ENCODE results near the gene LMAN2.
"Not testable (repeated sequence)": the region's sequence is repeated elsewhere in the genome, so short reads cannot be mapped to it uniquely, and the experiment has no call there.

The LMAN2 gene

DNA sequence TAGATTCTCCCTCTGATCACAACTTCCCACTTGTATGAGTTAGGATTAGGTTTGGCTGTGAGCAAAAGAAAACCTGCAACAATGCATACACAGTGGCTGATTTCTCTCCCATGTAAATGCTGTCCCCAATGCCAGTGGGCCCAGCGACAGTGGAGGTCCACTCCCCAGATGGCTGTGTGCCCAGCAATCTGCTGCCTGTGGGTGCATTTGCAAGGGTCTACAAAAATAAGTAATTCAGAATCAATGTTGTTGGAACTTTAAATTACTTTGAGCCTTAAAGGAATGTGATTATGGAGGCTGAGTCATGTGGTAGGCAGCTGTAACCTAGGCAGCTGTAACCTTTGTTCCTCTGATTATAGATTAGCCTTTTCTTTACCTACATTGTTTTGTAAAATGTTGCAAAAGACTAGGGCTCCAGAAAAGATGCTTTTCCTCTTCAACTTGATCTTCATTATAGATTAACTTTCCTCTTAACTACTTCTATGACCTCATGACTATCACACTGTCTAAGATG lies 25.5 kb downstream of the LMAN2 start:
- DNase-seq, result no peak

DNA sequence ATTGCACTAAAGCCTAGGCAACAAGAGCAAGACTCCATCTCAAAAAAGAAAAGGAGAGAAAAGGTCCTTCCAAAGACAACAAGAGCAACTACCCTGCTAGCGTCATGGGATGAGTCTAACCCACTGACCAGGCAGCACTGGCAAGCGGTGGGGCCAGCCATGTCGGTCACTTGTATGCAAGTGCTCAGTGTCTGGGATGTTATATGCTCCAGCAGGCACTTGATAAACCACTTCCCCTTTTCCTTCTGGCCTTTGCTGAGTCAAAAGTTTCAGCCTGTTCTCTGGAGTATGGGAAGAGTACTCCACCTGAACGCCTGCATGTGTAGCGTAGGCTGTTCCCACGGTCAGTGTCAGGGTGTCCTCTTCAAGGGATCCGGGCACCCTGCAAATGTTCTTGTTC lies 30.6 kb downstream of the LMAN2 start:
- DNase-seq, result no peak

DNA sequence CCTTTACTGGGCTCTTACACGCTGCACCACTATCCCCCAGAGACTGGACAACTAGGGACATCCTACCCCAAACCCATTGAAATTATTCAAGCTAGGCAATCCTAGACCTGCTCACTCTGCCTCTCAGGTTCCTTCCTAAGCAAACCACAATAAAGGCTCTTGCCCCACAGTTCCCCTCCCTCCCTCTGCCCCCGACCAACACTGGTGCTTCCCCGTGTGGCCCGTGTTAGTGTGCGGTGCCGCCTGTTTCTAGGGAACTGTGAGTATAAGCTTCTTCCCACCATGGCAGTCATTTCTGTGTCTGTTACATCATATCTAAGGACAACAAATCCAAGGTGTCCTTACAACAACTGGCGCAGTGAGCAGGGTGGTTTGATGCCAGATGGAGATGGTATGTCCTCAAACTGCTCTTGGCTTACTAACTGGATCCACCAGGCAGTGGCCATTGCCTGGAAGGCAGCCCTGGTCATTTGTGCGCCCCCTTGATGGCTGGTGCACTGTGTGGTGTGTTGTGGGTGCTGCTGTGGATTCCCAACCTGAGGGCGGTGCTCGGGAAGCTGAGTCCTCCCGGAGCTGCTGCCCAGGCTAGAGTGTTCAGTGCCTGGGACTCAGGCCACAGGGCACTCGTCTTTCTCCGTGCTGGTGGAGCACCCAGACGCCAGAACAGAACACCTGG lies 31.4 kb downstream of the LMAN2 start:
- DNase-seq, result no peak

DNA sequence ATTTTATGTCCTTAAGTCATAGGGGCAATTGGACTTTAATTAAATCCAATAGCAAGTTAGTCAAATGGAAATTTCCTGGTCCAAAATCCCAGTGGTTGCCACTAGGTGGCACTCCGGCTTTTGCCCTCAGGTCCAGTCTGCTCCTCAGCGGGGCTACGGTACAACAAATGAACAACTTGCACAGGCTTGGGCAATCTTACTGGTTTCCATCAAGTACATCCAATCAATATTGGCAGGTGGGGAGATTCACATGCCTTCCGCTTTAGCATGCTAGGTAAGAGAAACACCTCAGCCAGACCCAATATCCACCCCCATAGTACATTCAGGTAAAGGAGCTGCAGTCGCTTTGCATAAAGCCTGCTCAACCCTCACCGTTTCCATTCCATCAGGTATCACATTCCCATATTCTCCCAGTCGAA lies 33.5 kb downstream of the LMAN2 start:
- DNase-seq, result peak; percentile 43 to 65 (median 50)

DNA sequence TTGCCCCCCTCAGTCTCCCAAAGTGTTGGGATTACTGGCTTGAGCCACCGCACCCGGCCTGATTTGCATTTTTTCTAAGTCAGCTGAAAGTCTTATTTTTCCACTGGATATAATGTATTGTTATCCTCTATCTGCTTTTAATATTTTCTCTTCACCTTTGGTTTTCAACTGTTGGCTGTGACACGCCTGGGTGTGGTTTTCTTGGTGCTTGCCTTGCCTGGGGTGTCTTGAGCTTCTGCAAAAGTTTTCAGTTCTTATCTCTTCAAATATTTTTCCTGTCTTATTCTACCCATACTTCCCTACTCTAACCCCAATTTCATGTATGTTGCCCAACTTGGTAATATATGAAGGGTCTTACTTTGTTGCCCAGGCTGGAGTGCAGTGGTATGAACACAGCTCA lies 35.5 kb downstream of the LMAN2 start:
- no peak for DNase-seq

DNA sequence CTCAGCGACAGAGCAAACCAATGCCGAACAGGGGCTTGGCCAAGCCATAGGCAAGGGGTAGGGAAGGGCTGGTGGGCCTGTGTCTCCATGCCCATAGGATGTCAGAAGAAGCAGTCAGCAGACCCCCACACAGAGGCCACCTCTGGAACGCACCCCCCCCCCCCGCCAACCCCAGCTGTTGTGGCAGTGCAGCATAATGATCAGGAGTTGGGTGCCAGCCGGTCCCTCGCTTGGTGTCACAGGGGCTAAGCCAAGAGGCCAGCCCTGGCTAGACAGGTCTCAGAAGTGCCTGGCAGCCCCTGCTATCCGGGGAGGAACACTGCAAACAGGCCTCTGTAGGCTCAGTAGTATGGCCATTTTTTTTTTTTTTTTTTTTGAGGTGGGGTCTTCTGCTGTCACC lies 36.1 kb downstream of the LMAN2 start:
- no peak for DNase-seq

DNA sequence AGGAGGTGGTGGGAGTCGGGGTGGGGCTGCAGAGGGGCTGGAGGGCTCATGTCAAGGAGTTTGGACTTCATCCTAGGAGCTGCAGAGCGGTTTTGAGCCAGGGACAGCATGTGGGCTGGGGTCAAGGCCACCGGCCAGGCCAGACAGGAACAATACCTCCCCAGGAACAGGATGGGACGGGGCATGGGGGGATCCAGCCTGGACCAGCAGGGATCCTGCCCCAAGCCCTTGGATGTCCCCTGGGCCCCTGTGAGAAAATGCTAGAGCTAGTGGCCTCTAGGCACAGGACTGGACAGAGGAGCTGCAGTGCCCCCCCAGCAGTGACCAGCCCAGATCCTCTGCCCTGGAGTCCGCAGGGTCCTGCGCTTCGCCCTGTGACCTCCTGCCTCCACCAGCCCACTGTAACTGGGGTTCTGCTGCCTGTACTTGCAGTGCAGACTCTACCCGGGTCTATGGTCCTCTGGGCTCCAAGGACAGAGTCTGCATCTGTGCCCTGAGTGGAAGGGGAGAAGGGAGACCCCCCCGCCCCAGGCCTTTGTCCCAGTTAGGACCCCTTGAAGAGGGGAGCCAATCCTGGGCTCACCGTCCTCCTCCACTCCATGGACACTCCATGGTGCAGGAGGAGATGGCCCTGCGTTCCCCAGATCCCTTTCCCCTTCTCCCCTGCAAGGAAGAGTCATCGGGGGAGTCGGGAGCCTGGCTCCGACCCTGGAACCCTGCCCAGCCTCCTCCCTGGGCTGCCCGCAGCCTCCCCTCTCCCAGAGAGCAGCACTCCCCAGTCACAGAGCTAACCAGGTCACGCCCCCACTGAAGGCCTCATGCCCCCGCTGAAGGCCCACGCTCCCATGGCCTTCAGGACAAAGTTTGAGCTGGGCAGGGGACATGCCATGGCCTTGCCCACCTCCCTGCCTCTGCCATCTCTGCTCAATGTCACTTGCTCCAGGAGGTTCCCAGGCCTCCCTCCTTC lies 36.8 kb downstream of the LMAN2 start:
- no peak for DNase-seq

DNA sequence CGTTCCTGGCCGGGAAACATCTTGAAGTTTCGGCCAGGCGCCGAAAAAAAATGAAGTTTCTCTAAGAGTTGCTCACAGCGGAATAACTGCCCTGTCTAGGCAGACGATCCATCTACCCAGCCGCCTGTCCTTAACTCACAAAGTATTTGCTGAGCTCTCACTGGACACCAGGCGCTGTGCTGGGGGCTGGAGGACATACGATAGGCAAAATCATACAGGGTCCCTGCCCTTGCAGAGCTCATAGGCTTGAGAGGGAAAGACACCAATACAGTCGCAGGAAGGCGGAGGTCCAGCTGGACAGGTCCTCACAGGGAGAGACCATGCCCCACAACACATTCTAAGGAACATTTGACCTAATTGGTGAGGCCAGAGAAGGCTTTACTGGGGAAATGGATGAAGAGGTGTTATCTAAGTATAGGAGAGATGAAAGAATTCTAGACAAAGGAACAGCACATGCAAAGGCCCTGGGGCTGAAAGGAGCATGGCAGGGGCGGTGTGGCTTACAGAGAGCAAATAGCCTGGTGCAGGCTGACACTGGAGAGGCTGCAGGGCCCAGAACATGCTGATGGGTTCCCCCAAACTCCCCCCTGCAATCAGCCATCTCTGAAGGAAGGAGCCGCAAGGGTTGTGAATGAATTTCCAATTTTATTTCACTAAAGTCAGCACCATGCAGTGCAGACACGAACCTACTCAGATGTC lies 37.8 kb downstream of the LMAN2 start:
- no peak for DNase-seq

DNA sequence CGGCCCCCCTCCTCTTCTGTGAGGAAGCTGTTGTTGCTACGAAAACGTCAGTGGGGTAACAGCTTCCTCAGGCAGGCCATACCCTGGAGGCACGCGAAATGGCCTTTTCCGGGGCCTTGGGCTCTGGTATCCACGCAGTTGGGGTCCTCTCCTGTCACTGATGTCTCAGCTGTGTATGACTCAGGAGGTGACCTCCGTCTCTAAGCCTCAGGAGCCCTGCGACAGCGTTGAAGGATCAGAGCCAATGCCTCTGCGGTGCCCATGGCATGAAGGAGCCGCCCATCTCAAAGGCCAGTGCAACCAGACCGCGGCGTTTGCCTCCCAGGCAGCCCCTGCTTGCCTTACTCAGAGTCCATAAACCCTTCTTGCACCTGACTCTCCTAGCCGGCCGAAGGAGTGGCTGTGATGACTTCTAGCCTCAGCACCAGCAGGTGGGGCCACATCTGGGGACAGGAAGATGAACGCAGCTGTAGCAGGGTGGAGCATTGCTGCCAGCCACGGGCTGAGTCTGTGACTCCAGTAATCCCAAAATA lies 38.8 kb downstream of the LMAN2 start:
- no peak for DNase-seq

DNA sequence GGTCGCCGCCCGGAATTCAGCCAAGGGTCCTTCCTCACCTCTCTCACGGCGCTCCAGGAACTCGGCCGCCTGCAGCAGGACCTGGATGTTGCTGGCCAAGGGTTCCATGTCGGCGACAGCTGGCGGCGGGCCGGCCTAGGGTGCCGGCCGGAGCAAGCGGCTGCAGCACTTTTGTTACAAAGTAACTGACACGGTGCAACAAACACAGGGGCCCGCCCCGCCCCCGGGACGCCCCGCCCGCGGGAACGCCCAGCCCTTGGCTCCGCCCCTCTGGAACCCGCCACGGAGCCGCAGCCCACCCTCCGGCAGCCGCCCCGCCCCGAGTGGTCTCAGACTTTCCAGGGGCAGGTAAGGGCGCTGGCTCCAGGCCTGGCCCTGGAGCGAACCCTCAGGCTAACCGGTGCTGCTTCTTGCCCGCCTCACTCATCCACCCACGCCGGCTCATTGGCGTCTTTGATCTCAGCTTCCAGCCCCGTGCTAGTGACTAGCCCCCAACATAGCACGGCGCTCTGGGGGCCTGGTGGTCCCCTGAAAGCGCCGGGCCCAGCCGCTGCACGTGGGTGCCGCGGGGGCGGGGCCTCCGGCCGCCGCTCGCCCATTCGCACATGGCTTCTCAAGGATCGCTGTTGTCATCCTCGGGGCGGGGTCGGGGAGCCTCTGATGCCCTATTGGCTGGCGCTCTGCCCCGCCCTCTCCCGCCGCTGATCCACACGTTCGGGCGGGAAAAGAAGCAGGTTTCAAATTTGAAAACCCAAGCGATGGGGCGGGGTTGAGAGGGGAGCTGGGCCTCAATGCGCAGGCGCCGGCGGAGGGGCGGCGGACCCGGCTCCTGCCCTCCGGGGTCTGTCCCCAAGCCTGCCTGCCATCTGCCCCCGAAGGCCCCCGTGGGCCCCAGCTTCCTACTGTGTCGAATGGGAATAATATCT lies 39.5 kb downstream of the LMAN2 start, which contains the start of gene MXD3:
Gene MXD3 (minus strand): TSS at position 176 of the 926 bp plus-strand sequence. CDS start 68 bp downstream, at position 108.
- peak; percentile 88 to 92 (median 90) for DNase-seq

DNA sequence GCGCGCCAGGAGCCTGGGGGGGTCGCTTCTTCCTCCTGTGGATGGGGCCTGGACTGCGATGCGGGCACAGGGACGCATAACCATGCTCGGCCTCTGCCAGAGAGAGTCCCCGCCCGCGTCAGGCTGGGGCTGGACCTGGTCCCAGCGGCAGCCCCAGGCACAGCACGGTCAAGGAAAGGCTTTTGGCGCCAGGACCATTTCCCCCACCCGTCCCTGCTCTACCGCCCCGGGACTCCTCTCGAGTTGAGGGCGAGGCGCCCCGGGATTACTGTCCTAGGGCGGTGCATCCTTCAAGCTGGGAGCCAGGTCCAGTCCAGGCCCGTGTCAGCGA lies 40.1 kb downstream of the LMAN2 start:
- no peak for DNase-seq

DNA sequence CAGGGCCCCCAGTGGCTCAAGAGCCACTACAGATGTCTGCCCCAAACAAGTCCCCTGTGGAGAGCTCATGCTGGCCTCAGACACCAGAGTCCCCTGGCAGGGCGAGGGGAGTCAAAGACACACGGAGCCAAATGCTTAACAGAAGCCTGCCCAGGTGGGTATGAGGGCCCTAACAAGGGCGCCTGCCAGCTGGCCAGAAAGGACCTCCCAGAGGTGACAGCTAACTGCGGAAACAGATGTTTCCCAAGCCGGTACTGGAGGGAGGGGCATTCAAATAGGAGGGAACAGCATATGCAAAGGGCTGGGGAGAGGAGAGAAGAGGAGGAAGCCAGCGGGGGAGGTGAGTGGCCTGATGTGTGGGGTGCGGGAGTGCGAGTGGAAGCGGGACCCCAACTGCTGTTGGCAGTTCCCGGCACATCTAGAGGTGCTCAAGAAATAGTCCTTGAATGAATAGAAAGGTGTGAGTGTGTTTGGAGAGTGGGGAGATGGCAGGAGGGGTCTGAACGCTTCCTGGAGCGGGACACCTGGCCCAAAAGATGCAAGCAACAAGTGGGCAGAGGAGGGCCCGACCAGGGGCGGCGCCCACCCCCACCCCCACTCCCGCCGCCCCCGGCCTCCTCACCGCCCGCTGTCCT lies 40.6 kb downstream of the LMAN2 start:
- no peak for DNase-seq

DNA sequence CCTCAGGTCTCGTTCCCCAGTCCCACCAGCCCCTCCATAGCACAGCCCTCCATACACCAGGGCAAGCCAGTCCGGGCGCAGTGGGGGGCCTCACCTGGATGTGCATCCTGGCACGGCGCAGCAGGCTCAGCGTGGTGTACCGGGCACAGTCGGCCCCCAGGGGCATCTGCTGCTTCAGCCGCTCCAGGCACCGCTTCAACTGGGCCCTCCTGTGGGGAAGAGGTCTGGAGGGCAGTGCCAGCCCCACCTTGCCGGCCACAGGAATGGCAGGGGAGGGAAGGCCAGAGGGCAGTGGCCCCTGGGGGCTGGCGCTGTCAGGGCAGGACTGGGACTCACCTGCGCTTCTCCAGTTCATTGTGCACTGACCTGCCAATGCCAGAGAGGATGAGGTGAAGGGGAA lies 41.1 kb downstream of the LMAN2 start:
- DNase-seq, result no peak

DNA sequence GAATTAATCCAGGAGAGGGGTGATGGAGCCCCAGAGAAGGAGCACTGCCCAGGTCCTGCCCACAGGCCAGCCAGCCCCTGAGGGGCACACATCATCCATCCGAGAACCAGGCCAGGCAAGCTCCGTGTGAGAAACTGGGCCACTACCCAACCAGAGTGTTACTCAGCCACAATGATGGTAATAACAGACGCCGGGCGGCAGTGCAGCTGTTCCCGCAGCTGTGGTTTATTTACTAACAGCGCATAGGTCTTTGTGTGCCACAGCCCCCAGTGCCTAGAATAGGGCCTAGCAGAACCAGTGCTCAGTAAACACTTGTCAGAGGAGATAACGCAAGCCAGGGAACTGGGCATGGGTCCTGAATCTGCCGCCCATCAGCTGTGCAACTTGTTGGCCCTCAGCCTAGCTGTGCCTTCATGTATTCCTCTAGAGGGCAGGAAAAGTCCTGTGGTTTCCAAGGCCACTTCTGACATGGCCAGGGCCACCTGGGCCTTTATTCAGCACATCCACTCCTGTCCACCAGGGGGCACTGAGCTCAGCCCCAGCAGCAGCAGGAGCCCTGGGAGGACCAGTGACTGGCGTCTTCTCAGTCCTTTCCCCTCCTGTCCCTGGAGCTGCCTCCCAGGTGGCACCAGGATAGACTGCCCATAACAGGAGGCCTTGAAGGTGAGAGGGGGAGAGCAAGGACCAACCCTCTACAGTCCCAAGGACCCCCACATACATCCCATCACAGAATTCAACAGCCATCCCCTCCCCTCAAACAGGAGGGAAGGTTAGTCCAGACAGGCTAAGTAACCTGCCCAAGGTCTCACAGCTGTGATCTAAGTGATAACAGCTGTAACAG lies 41.9 kb downstream of the LMAN2 start:
- peak in 3 of 4 experiments; percentile 31 to 44 (median 40) for DNase-seq

DNA sequence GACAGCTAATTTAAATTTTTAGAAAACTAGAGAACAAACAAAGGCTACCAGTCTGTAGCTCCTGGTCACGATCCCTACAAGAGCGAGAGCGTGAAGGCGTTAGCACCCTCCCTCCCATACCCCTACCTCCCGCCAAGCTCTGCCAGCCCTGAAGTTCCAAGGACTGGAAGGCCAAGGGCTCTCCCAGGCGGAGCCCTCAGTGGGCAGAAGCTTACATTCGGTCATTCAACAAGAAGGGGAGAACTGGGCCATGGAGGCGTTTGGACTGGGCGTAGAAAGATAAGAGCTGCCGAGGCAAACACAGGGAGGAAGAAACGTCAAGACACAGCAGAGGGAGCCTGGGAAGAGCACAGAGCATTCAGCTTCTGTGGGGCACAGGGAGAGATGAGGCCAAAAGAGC lies 42.7 kb downstream of the LMAN2 start:
- DNase-seq, result no peak

DNA sequence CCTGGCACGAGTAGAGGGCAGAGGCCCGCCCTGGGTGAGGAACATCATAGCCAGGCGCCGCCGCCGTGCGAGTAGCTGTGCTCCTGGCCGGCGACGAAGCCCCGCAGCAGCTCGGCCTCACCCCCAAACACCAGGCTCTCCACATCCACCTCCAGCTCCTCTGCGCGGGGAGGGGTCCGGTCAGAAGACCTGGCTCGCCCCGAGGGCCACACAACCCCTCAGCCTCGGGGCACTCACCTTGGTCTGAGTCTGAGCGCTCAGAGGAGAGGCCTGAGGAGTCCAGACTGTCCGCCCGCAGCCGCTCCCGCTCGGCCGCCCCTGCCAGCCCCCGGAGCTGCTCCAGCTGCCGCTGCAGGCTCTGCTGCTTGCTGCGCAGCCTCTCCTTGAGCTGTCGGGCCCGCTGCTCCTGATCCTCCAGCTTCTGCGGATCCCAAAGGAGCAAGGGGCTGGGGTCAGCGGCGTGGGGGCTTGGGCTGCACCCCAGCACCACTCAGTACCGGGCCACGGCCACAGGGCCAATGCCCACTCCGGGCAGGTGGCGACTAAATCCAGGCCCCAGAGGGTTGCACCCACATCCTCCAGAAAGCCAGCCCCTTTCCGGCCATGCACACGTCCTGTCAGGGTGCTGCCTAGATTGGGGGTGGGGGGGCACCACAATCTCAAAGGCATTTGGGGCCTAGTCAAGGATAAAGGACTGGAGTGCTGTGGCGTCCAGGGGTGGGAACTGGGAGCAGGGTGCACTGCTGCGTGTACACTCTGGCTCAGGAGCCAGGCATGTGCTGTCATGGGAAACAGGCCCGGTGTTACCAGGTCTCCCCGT lies 43.7 kb downstream of the LMAN2 start:
- no peak for DNase-seq

DNA sequence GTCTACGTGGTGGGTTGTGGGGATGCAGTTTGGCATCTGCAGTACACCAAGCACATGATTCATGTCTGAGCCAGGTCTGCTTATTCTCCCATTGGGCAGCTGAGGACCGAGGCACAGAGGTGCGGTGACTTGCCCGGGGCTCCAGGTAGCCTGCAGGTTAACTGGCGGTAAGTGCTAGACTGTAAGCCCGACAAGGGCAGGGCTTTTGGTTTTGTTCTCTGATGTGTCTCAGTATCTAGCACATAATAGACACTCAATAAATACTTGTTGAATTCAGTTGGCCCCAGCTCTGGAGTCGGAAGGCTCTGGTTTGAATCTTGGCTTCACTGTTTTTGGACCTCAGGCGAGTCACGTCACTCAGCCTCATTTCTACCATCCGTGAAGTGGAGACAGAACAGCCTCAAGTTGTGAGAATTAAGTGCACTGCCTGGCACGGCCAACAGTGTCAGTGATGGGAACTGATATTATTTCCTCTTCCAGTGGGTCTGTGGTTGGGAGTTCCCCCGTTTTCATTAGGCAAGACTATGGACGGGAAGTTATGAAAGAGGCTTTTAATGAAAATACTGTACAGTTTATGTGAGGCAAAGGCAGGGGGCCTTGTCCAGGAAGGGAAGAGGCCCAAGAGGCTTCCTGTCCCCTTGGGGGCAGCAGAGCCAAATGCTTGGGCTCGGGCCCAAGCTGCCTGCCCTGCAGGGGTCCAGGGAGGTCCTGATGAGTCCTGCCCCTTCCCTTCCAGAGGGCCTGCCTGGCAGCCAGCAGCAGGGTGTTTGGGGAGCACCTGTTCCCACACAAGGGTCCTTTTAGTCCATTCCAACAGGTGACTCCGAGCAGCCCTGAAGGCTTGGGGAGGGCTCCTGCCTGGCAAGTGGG lies 44.6 kb downstream of the LMAN2 start:
- no peak for DNase-seq

DNA sequence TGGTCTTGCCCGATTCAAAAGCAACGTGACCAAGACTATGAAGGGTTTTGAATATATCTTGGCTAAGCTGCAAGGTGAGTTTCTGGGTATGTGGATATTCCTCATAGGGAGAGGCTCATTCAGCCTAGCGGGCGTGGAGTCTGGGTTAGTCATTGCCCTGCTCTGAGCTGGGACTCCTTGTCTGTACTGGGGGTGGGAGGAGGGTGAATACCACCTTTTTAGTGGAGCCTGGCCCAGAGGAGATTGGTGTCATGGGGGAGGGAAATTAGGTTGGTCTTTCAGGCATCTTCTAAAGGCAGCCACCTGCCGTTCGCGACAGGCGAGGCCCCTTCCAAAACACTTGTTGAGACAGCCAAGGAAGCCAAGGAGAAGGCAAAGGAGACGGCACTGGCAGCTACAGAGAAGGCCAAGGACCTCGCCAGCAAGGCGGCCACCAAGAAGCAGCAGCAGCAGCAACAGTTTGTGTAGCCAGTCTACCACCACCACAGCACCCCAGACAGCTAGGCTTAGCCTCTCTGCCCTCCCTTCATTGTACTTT lies 45.3 kb downstream of the LMAN2 start:
- not testable (repeated sequence) for DNase-seq

Data from activated CD4-positive, CD25-positive, alpha-beta regulatory T cell (primary cell).